NT2/D1 (cell line): ENCODE measurements around the gene UBE2C.

ENCODE experiments used
- SUZ12 ChIP-seq: IDR thresholded peaks from 2 replicates; pipeline ENCODE4 v1.6.1; 2011; ENCODE audit not compliant: insufficient read length, insufficient read depth; ENCODE audit errors: extremely low read depth
- YY1 ChIP-seq: IDR thresholded peaks from 2 replicates; pipeline ENCODE4 v1.6.1; 2011; ENCODE audit not compliant: insufficient read length, insufficient read depth
- ZNF274 ChIP-seq: IDR thresholded peaks from 2 replicates; pipeline ENCODE4 v1.6.1; 2011; ENCODE audit warnings: mild to moderate bottlenecking, low read depth, low read length

DNA sequence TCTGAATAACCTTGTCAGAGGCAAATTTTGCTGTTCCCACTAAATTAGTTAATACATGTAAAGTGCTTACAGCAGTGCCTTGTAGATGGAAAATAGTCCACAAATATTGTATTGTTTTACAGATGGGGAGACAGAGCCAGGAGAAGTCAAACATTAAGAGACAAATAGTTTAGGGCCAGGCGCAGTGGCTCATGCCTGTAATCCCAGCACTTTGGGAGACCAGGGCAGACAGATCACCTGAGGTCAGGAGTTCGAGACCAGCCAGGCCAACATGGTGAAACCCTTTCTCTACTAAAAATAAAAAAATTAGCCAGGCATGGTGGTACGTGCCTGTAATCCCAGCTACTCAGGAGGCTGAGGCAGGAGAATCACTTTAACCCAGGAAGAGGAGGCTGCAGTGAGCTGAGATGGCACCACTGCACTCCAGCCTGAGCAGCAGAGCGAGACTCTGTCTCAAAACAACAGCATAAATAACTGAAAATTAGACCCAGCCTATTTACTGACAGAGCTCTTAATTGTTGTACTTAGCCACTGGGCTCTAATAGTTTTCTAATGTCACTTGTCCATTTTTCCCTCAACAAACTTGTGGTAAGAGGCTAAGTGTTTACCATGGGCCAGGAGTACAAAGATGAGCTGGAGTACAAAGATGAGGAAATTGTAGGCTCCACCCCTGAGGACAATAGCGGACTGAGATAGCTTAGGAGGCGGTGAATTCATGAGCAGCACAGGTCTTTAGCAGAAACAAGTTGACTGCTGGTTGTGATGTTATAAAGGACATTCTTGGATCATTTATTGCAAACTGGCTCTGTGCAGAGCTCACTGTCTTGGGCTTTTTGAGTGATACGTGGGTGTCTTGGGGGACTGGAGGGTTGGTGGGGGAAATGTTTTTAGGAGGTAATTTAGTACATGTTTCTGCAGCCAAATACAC lies 51.4 kb downstream of the UBE2C start:
- TF ChIP-seq YY1 (no peak), ZNF274 (no peak), SUZ12 (no peak)
